B cell (primary cell): ENCODE results near the gene CCDC121. TPM values are rescaled to one million over a fixed set of nuclear protein-coding genes. Genes with fewer than 3 reads are reported as not detected.

ENCODE experiments used
- ATAC-seq: fragments of 200-7000 bp; cut with Tn5 transposase; one replicate; pipeline ENCODE4 v1.10.0; 2021; ENCODE audit warnings: low read depth, mild to moderate bottlenecking, moderate number of reproducible peaks, moderate library complexity
- CTCF ChIA-PET: fragments of 350-600 bp; sonication (Branson Sonifier 250); formaldehyde crosslinking; loops from one replicate; lab custom pipeline; 2021; ENCODE audit warnings: antibody characterized with exemption, inconsistent platforms; lab: Charles Lee
- POLR2A ChIA-PET: fragments of 350-600 bp; sonication (Branson Sonifier 250); formaldehyde crosslinking; loops from one replicate; lab custom pipeline; 2021; ENCODE audit warnings: antibody characterized with exemption; lab: Charles Lee
- DNase-seq: peaks from one replicate; pipeline ENCODE4 v3.0.0; 2013
- H2AFZ ChIP-seq: 2 replicates; pipeline ENCODE4 v1.6.1; 2012; ENCODE audit warnings: mild to moderate bottlenecking, low read depth, low read length; ENCODE audit not compliant: insufficient read depth, poor library complexity, severe bottlenecking
- H3K27ac ChIP-seq, 2 donors: 1 replicate in 1 of 2; 2 replicates in 1 of 2; pipeline ENCODE4 v1.5.1; 2012 to 2013; ENCODE audit warnings: low read length in 2 of 2, mild to moderate bottlenecking in 2 of 2, moderate library complexity in 1 of 2
- H3K27me3 ChIP-seq, 4 experiments: fragments of 200-600 bp in 1 of 4; sonication (generic) in 1 of 4; replicated peaks in 1 of 4; 1 replicate in 2 of 4; 2 replicates in 2 of 4; pipeline versions ENCODE4 v1.6.1 to v1.7.0; 2013 to 2016; ENCODE audit warnings: low read length in 3 of 4, mild to moderate bottlenecking in 2 of 4, mixed read lengths in 1 of 4, moderate library complexity in 1 of 4; ENCODE audit not compliant: insufficient read depth in 4 of 4, control insufficient read depth in 3 of 4; ENCODE audit errors: control extremely low read depth in 1 of 4
- H3K36me3 ChIP-seq, 2 experiments: replicated peaks in 1 of 2; 1 replicate in 1 of 2; 2 replicates in 1 of 2; pipeline versions ENCODE4 v1.6.1 to v1.7.1; 2013; ENCODE audit warnings: low read length in 1 of 2; ENCODE audit not compliant: insufficient read depth in 2 of 2, control insufficient read depth in 1 of 2; ENCODE audit errors: control extremely low read depth in 1 of 2, extremely low read depth in 1 of 2
- H3K4me1 ChIP-seq, 2 donors: fragments of 200-600 bp in 1 of 2; sonication (generic) in 1 of 2; 1 replicate in 1 of 2; 2 replicates in 1 of 2; pipeline versions ENCODE4 v1.5.1 to v1.6.1; 2013 to 2017; ENCODE audit warnings: low read length in 2 of 2; ENCODE audit not compliant: control insufficient read depth in 2 of 2, insufficient read depth in 2 of 2
- H3K4me2 ChIP-seq: replicated peaks from 2 replicates; pipeline ENCODE3; 2012; ENCODE audit warnings: mild to moderate bottlenecking, low read depth, low read length; ENCODE audit not compliant: poor library complexity, severe bottlenecking
- H3K4me3 ChIP-seq, 5 experiments: fragments of 200-600 bp in 1 of 5; sonication (generic) in 1 of 5; 1 replicate in 3 of 5; 2 replicates in 2 of 5; pipeline versions ENCODE4 v1.5.1 to v1.7.0; 2011 to 2016; ENCODE audit warnings: low read length in 4 of 5, mild to moderate bottlenecking in 4 of 5, low read depth in 2 of 5, control low read depth in 1 of 5, moderate library complexity in 1 of 5; ENCODE audit not compliant: insufficient read depth in 1 of 5; ENCODE audit errors: control extremely low read depth in 1 of 5, extremely low read depth in 1 of 5
- H3K79me2 ChIP-seq: fragments of 200-600 bp; sonication (generic); one replicate; pipeline ENCODE4 v1.6.0; 2016; ENCODE audit warnings: low read length; ENCODE audit not compliant: control insufficient read depth, insufficient read depth
- H3K9ac ChIP-seq: fragments of 200-600 bp; sonication (generic); 2 replicates; pipeline ENCODE4 v1.6.1; 2017; ENCODE audit warnings: mild to moderate bottlenecking, low read length, moderate library complexity
- H3K9me3 ChIP-seq, 3 donors: one replicate each; pipeline versions ENCODE4 v1.6.1 to v1.7.1; 2013; ENCODE audit warnings: low read length in 2 of 3; ENCODE audit not compliant: control insufficient read depth in 2 of 3, insufficient read depth in 1 of 3; ENCODE audit errors: control extremely low read depth in 1 of 3
- H4K20me1 ChIP-seq: 2 replicates; pipeline ENCODE4 v1.6.0; 2012; ENCODE audit warnings: mild to moderate bottlenecking, low read length; ENCODE audit not compliant: insufficient read depth, control insufficient read depth, poor library complexity, severe bottlenecking
- H3K27ac Mint-ChIP-seq: one replicate; pipeline ENCODE4 v1.8.0; 2021; ENCODE audit warnings: mixed read lengths
- H3K27me3 Mint-ChIP-seq: one replicate; pipeline ENCODE4 v1.8.0; 2021; ENCODE audit warnings: mixed read lengths
- H3K4me1 Mint-ChIP-seq: one replicate; pipeline ENCODE4 v1.8.0; 2021; ENCODE audit warnings: mixed read lengths
- H3K4me3 Mint-ChIP-seq: one replicate; pipeline ENCODE4 v1.8.0; 2021; ENCODE audit warnings: mixed read lengths
- H3K9me3 Mint-ChIP-seq: one replicate; pipeline ENCODE4 v1.8.0; 2022; ENCODE audit warnings: mixed read lengths; ENCODE audit not compliant: insufficient read depth
- EZH2 ChIP-seq: IDR thresholded peaks from 2 replicates; pipeline ENCODE4 v1.6.1; 2012; ENCODE audit warnings: borderline replicate concordance, low read depth, mild to moderate bottlenecking, moderate library complexity, low read length; ENCODE audit not compliant: insufficient read depth, poor library complexity, severe bottlenecking
- WGBS: methylation state at CpG from one replicate; pipeline ENCODE4 v1.1.5; 2013; ENCODE audit warnings: missing lambda C conversion rate; ENCODE audit not compliant: insufficient coverage; 5-methylcytosine and 5-hydroxymethylcytosine counted together
- intact Hi-C: fragments of 100-400 bp; cut with micrococcal nuclease; formaldehyde crosslinking; loops from one replicate; pipeline ENCODE4 v1.10.0; 2022
- polyA plus RNA-seq: library from polyadenylated mRNA; depleted of rRNA; stranded (reverse); fragments of >200 nt; gene quantifications from 2 replicates; pipeline ENCODE4 v1.2.3, GENCODE V29; 2012
- total RNA-seq, 2 donors: library from RNA; stranded (reverse); fragments of 120-200 nt in 1 of 2; gene quantifications; 1 replicate in 1 of 2; 2 replicates in 1 of 2; pipeline versions ENCODE4 v1.2.3 to v1.2.4, GENCODE V29; 2013 to 2022
- TF ChIP-seq, protein P1 (sequence below): fragments of 200-600 bp; IDR thresholded peaks from one replicate; pipeline ENCODE4 v1.8.0; 2022; ENCODE audit warnings: antibody characterized with exemption, mild to moderate bottlenecking

The CCDC121 gene
- total and polyA plus RNA-seq, 2 donors (not counting 1 experiment from before 2014, with no cell fraction given), result 0.95 to 2.2 TPM

DNA sequence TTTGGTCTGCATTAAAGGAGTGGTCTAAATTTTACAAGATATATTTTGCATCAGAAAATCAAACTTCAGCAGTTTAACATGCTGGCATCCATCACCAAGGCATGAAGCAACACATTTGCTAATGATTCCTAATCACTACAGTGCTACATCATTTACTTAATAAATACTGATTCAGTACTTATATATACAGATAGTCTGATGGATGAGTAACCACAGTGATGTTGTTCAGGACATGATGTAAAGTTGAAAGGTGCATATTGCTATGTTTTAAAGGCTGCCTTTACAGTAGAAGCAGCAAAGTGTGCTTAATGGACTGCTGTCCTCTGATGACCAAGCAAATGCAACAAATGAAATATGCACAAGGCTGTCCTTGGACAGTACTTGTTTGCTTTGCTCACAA, 23.5 kb upstream of the CCDC121 start:
- ChIA-PET POLR2A (no interaction called here), CTCF (interaction anchor here (0.8 to 1.7 kb wide), 2 partner anchors 30 to 31 kb away, joined by 3 to 6 read pairs; no protein-coding TSS in a partner anchor)
- Histone ChIP-seq H3K9ac (no peak overlapping the region), H3K27me3 (no peaks in the 10 kb centered on the region), H3K4me2 (no peak overlapping the region), H3K9me3 (no peaks in the 10 kb centered on the region), H3K4me1 (peaks cover 0 to 5% of the 10 kb centered on the region in 2 donors), H3K27ac (no peak overlapping the region), H2AFZ (no peak overlapping the region), H3K79me2 (no peaks in the 10 kb centered on the region), H3K4me3 (no peak overlapping the region), H4K20me1 (no peaks in the 10 kb centered on the region), H3K36me3 (peaks cover 9 to 73% of the 10 kb centered on the region in 2 experiments)
- Mint-ChIP-seq H3K4me1 (peaks cover 7% of the 10 kb centered on the region), H3K9me3 (no peaks in the 10 kb centered on the region), H3K27me3 (no peaks in the 10 kb centered on the region), H3K4me3 (no peak overlapping the region), H3K27ac (no peak overlapping the region)
- ATAC-seq (no peak), DNase-seq (no peak)
- TF ChIP-seq EZH2, result no peak
- TF ChIP-seq, protein P1, sequence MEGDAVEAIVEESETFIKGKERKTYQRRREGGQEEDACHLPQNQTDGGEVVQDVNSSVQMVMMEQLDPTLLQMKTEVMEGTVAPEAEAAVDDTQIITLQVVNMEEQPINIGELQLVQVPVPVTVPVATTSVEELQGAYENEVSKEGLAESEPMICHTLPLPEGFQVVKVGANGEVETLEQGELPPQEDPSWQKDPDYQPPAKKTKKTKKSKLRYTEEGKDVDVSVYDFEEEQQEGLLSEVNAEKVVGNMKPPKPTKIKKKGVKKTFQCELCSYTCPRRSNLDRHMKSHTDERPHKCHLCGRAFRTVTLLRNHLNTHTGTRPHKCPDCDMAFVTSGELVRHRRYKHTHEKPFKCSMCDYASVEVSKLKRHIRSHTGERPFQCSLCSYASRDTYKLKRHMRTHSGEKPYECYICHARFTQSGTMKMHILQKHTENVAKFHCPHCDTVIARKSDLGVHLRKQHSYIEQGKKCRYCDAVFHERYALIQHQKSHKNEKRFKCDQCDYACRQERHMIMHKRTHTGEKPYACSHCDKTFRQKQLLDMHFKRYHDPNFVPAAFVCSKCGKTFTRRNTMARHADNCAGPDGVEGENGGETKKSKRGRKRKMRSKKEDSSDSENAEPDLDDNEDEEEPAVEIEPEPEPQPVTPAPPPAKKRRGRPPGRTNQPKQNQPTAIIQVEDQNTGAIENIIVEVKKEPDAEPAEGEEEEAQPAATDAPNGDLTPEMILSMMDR, result no peak
- intact Hi-C loops, result no loop called here

DNA sequence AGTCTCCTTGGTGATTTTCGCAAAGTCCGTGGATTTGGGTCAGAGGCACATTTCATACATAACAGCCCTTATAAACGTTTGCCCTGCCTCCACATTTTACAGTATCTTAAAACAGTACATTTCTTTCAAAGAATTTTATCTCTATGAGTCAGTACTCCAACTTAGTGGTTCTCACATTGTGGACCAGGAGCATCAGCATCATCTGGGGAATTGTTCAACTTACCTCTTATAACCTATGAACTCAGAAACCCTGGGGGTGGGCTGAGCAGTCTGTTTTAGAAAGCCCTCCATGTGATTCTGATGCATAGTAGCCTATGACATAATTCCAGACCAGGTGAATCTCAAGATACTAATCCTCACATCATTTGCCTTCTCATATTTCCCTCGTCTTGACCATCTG, 22.2 kb upstream of the CCDC121 start:
- H3K27me3 Mint-ChIP-seq, result no peaks in the 10 kb centered on the region
- TF ChIP-seq, protein P1, result no peak
- TF ChIP-seq EZH2, result no peak
- H3K27ac Mint-ChIP-seq, result no peak overlapping the region
- H3K27me3 ChIP-seq, result no peaks in the 10 kb centered on the region
- peaks cover 16 to 75% of the 10 kb centered on the region in 2 experiments for H3K36me3 ChIP-seq
- intact Hi-C loops, result no loop called here
- 100% methylated on average over 1 of the region's 4 CpGs for WGBS
- no peak overlapping the region for H3K4me3 ChIP-seq
- no peaks in the 10 kb centered on the region for H3K79me2 ChIP-seq
- no peak overlapping the region for H3K4me3 Mint-ChIP-seq
- H2AFZ ChIP-seq, result no peak overlapping the region
- no peak overlapping the region for H3K4me2 ChIP-seq
- H3K9me3 ChIP-seq, result no peaks in the 10 kb centered on the region
- H3K4me1 Mint-ChIP-seq, result peaks cover 7% of the 10 kb centered on the region
- POLR2A ChIA-PET, result no interaction called here
- H3K27ac ChIP-seq, result no peak overlapping the region
- H3K4me1 ChIP-seq, result peaks cover 0 to 5% of the 10 kb centered on the region in 2 donors
- ATAC-seq (no peak), DNase-seq (no peak)
- H4K20me1 ChIP-seq, result no peaks in the 10 kb centered on the region
- H3K9me3 Mint-ChIP-seq, result no peaks in the 10 kb centered on the region
- H3K9ac ChIP-seq, result no peak overlapping the region
- CTCF ChIA-PET, result interaction anchor here (0.8 to 1.3 kb wide), 2 partner anchors 9 to 31 kb away, joined by 3 read pairs; no protein-coding TSS in a partner anchor
